ENCODE results near the gene AQP2. TPM values are rescaled to one million over a fixed set of nuclear protein-coding genes. Genes with fewer than 3 reads are reported as not detected.

The AQP2 gene, protein sequence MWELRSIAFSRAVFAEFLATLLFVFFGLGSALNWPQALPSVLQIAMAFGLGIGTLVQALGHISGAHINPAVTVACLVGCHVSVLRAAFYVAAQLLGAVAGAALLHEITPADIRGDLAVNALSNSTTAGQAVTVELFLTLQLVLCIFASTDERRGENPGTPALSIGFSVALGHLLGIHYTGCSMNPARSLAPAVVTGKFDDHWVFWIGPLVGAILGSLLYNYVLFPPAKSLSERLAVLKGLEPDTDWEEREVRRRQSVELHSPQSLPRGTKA
- total RNA-seq: not detected
- long read RNA-seq: 0 reads

DNA sequence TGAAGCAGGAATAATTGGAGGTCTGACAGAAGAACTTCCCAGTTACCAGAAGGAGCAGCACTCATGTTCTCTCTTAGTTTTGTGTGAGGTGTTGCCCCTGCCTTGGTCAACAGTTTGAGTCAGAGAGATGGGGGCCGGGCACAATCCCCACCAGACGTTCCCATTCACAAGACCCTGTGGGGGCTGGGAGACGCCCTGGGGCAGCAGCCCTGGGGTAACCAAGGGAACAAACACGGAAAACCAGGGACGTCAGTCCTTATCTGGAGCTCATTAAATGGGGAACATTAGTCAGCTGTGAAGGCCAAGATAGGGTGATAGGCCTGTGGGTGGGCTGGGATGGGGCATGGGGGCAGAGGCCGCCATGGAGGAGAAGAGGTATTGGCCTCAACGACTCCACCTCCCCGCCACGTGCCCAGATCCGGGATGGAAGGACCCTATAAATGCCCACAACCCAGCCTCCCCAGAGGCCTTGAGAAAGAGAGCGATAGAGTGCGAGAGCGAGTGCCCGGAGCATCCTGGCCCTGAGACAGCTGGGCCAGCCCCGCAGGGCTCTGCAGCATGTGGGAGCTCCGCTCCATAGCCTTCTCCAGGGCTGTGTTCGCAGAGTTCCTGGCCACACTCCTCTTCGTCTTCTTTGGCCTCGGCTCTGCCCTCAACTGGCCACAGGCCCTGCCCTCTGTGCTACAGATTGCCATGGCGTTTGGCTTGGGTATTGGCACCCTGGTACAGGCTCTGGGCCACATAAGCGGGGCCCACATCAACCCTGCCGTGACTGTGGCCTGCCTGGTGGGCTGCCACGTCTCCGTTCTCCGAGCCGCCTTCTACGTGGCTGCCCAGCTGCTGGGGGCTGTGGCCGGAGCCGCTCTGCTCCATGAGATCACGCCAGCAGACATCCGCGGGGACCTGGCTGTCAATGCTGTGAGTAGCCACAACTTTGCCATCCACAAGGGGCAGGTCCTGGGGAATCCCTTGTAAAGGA, at the start of gene AQP2:
Gene AQP2 (plus strand): TSS at position 465 of the 979 bp plus-strand sequence. CDS start 94 bp downstream, at position 559.
- H3K9me3 ChIP-seq: no peaks in the 10 kb centered on the region
- H3K4me3 ChIP-seq: no peak within 1 kb of the TSS
- H3K36me3 ChIP-seq: no peaks in the 10 kb centered on the region
- DNase-seq: peak in 1 of 3 donors; percentile 37
- WGBS (ENCODE audit: insufficient coverage, low coverage, low lambda C conversion rate, missing lambda C conversion rate): 79% methylated on average over 13 of the region's 32 CpGs
- no peaks in the 10 kb centered on the region for H3K27me3 ChIP-seq
- intact Hi-C loops (cut with DNase I): no loop called here
- H3K4me1 ChIP-seq: peaks cover 0 to 9% (median 0%) of the 10 kb centered on the region in 4 donors
- TF ChIP-seq, protein P1, sequence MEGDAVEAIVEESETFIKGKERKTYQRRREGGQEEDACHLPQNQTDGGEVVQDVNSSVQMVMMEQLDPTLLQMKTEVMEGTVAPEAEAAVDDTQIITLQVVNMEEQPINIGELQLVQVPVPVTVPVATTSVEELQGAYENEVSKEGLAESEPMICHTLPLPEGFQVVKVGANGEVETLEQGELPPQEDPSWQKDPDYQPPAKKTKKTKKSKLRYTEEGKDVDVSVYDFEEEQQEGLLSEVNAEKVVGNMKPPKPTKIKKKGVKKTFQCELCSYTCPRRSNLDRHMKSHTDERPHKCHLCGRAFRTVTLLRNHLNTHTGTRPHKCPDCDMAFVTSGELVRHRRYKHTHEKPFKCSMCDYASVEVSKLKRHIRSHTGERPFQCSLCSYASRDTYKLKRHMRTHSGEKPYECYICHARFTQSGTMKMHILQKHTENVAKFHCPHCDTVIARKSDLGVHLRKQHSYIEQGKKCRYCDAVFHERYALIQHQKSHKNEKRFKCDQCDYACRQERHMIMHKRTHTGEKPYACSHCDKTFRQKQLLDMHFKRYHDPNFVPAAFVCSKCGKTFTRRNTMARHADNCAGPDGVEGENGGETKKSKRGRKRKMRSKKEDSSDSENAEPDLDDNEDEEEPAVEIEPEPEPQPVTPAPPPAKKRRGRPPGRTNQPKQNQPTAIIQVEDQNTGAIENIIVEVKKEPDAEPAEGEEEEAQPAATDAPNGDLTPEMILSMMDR (IDR thresholded peaks at IDR 0.05): no peak
- TF ChIP-seq POLR2A (IDR thresholded peaks at IDR 0.05): no peak
- no peak for ATAC-seq
- H3K27ac ChIP-seq: no peak within 1 kb of the TSS

DNA sequence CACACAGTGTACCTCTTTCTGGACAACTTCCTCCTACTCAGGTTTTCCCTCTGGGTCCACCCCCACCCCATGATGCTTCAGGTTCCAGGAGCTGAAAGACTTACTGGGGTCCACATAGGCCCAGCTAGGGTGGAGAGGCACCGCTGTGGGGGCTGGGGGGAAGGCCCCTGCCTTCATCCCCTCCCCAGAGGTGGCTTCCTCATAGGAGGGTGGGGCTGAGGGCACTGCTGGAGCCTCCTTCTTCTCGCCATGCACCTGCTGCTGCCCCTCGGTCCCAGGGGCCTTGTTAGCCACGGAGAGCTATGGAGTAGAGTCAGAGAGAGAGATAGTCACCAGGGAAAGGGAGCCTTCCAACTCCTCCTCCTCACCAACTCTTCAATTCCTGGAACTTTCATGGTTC, 49.5 kb upstream of the AQP2 start:
- no peaks in the 10 kb centered on the region for H3K36me3 ChIP-seq
- DNase-seq (peak in 1 of 3 donors; percentile 19), ATAC-seq (no peak)
- H3K9me3 ChIP-seq: no peaks in the 10 kb centered on the region
- H3K27me3 ChIP-seq: no peaks in the 10 kb centered on the region
- 43% methylated on average over 1 of the region's 4 CpGs for WGBS (ENCODE audit: insufficient coverage, low coverage, low lambda C conversion rate, missing lambda C conversion rate)
- no peaks in the 10 kb centered on the region for H3K4me1 ChIP-seq
- TF ChIP-seq, protein P1 (IDR thresholded peaks at IDR 0.05): no peak
- no peak for TF ChIP-seq POLR2A (IDR thresholded peaks at IDR 0.05)
- no peak overlapping the region for H3K27ac ChIP-seq
- H3K4me3 ChIP-seq: no peak overlapping the region
- intact Hi-C loops (cut with DNase I): no loop called here

DNA sequence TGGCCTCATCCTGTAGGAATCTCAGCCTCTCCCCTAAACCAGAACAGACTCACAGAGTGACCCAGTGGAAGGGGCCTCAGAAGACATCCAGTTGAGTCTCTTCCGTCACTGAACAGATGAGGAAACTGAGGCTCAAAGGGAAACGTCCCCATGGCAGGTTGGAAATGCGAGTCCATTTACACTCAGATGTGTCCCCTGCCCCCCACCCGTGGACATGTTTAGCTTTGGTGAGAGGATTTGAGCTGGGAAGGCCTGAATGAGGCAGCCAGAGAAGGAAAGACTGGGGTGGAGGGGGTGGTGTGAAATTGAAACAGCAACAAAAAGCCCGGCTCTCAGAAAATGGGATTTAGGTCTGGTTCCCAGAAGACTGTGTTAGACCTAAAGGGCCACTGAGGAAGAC, 48.6 kb upstream of the AQP2 start:
- DNase-seq: no peak

More for the DNA sequence above, 48.6 kb upstream of the AQP2 start:
- Histone ChIP-seq H3K4me3 (no peak overlapping the region), H3K9me3 (no peaks in the 10 kb centered on the region), H3K4me1 (no peaks in the 10 kb centered on the region), H3K27me3 (no peaks in the 10 kb centered on the region), H3K27ac (no peak overlapping the region), H3K36me3 (no peaks in the 10 kb centered on the region)
- intact Hi-C loops (cut with DNase I): no loop called here
- WGBS (ENCODE audit: insufficient coverage, low coverage, low lambda C conversion rate, missing lambda C conversion rate): 50% methylated on average over 2 of the region's 5 CpGs
- no peak for ATAC-seq
- no peak for TF ChIP-seq POLR2A (IDR thresholded peaks at IDR 0.05)
- TF ChIP-seq, protein P1 (IDR thresholded peaks at IDR 0.05): no peak
